ENCODE results near the gene PKD1L1.

DNA sequence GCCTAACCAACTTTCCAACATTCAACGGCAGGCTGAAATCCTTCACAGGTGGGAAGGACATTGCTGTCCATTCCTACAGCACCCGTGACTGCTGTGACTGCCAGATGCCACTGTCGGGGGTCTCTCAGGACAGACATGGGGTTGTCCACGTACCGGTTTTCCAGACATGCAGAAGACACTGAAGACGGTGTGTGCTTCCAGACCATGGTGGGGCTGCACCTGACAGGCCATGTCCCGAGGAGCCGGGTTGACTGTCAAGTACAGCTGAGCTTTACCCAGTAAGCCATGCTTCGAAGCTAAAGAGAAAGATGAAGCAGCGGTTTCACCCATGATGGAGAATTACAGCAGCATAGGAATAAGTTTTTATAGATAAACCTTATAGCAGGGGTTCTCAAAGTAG lies 70.9 kb downstream of the PKD1L1 start:
- TF ChIP-seq, protein P1, sequence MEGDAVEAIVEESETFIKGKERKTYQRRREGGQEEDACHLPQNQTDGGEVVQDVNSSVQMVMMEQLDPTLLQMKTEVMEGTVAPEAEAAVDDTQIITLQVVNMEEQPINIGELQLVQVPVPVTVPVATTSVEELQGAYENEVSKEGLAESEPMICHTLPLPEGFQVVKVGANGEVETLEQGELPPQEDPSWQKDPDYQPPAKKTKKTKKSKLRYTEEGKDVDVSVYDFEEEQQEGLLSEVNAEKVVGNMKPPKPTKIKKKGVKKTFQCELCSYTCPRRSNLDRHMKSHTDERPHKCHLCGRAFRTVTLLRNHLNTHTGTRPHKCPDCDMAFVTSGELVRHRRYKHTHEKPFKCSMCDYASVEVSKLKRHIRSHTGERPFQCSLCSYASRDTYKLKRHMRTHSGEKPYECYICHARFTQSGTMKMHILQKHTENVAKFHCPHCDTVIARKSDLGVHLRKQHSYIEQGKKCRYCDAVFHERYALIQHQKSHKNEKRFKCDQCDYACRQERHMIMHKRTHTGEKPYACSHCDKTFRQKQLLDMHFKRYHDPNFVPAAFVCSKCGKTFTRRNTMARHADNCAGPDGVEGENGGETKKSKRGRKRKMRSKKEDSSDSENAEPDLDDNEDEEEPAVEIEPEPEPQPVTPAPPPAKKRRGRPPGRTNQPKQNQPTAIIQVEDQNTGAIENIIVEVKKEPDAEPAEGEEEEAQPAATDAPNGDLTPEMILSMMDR (IDR thresholded peaks at IDR 0.05), result no peak
- TF ChIP-seq POLR2A (IDR thresholded peaks at IDR 0.05), result no peak
